Naive thymus-derived CD4-positive, alpha-beta T cell (primary cell): Measurements from ENCODE around the gene FGF1. TPM values are rescaled to one million over a fixed set of nuclear protein-coding genes. Genes with fewer than 3 reads are reported as not detected.

Source experiments
- ATAC-seq: fragments of 150-1000 bp; cut with Tn5 transposase; 2 replicates; pipeline ENCODE4 v1.10.0; 2021; ENCODE audit warnings: mild to moderate bottlenecking, moderate library complexity
- CTCF ChIA-PET: fragments of 350-600 bp; sonication (Branson Sonifier 250); formaldehyde crosslinking; loops from one replicate; lab custom pipeline; 2021; ENCODE audit warnings: antibody characterized with exemption; lab: Charles Lee
- POLR2A ChIA-PET: fragments of 350-600 bp; sonication (Branson Sonifier 250); formaldehyde crosslinking; loops from one replicate; lab custom pipeline; 2021; ENCODE audit warnings: antibody characterized with exemption, inconsistent platforms; lab: Charles Lee
- DNase-seq, 9 donors: peaks; one replicate each; pipeline versions ENCODE4 v3.0.0 to v3.0.0-alpha.2; 2020 to 2022; ENCODE audit warnings: mixed read lengths in 1 of 9
- H3K27ac ChIP-seq: one replicate; pipeline ENCODE4 v1.7.0; 2013; ENCODE audit warnings: mild to moderate bottlenecking, low read depth, low read length, moderate library complexity
- H3K27me3 ChIP-seq, 2 donors: one replicate each; pipeline ENCODE4 v1.7.0; 2013; ENCODE audit warnings: low read length in 2 of 2, mild to moderate bottlenecking in 2 of 2, moderate library complexity in 2 of 2; ENCODE audit not compliant: control insufficient read depth in 2 of 2, insufficient read depth in 2 of 2
- H3K36me3 ChIP-seq, 3 experiments: 1 replicate in 2 of 3; 2 replicates in 1 of 3; pipeline ENCODE4 v1.7.0; 2013; ENCODE audit warnings: low read length in 3 of 3, mild to moderate bottlenecking in 3 of 3, moderate library complexity in 1 of 3; ENCODE audit not compliant: insufficient read depth in 3 of 3, control insufficient read depth in 2 of 3
- H3K4me1 ChIP-seq, 2 donors: one replicate each; pipeline ENCODE4 v1.7.0; 2013; ENCODE audit warnings: low read length in 2 of 2, mild to moderate bottlenecking in 2 of 2, moderate library complexity in 1 of 2; ENCODE audit not compliant: control insufficient read depth in 2 of 2, insufficient read depth in 2 of 2
- H3K4me3 ChIP-seq: 2 replicates; pipeline ENCODE4 v1.7.0; 2013; ENCODE audit warnings: mild to moderate bottlenecking, low read length
- H3K9me3 ChIP-seq, 3 experiments: 1 replicate in 2 of 3; 2 replicates in 1 of 3; pipeline ENCODE4 v1.7.0; 2013; ENCODE audit warnings: low read length in 3 of 3; ENCODE audit not compliant: control insufficient read depth in 2 of 3
- H3K27ac Mint-ChIP-seq, 9 donors: one replicate each; pipeline ENCODE4 v1.8.0; 2020 to 2022; ENCODE audit warnings: mixed read lengths in 9 of 9, mild to moderate bottlenecking in 8 of 9, moderate library complexity in 5 of 9, inconsistent platforms in 2 of 9
- H3K27me3 Mint-ChIP-seq, 5 donors: one replicate each; pipeline ENCODE4 v1.8.0; 2021 to 2022; ENCODE audit warnings: mixed read lengths in 5 of 5, mild to moderate bottlenecking in 1 of 5
- H3K36me3 Mint-ChIP-seq, 5 donors: one replicate each; pipeline ENCODE4 v1.8.0; 2020 to 2022; ENCODE audit warnings: mixed read lengths in 5 of 5, mild to moderate bottlenecking in 3 of 5, inconsistent platforms in 1 of 5
- H3K4me1 Mint-ChIP-seq, 7 donors: one replicate each; pipeline ENCODE4 v1.8.0; 2020 to 2022; ENCODE audit warnings: mixed read lengths in 7 of 7, mild to moderate bottlenecking in 3 of 7, inconsistent platforms in 1 of 7
- H3K4me3 Mint-ChIP-seq, 10 donors: one replicate each; pipeline ENCODE4 v1.8.0; 2020 to 2022; ENCODE audit warnings: mild to moderate bottlenecking in 10 of 10, mixed read lengths in 10 of 10, moderate library complexity in 6 of 10, inconsistent platforms in 2 of 10
- H3K9me3 Mint-ChIP-seq, 11 donors: one replicate each; pipeline ENCODE4 v1.8.0; 2020 to 2022; ENCODE audit warnings: mixed read lengths in 11 of 11, mild to moderate bottlenecking in 4 of 11, inconsistent platforms in 1 of 11, moderate library complexity in 1 of 11
- intact Hi-C, 2 donors: fragments of 100-400 bp; cut with micrococcal nuclease; formaldehyde crosslinking; loops; one replicate each; pipeline ENCODE4 v1.15.1; 2023
- polyA plus RNA-seq, 2 donors: library from polyadenylated mRNA; unstranded; fragments of 300-500 nt; fragmentation: Illumina TruSeq; gene quantifications; one replicate each; pipeline ENCODE4 v1.2.3, GENCODE V29; 2021
- total RNA-seq, 6 experiments: library from RNA in 5 of 6; stranded (reverse) in 5 of 6; gene quantifications; 1 replicate in 5 of 6; 2 replicates in 1 of 6; pipeline ENCODE4 v1.2.3 and lab custom pipeline; 2021 to 2026

FGF1 gene
- total and polyA plus RNA-seq, 7 experiments from 2014 or later = not detected

DNA sequence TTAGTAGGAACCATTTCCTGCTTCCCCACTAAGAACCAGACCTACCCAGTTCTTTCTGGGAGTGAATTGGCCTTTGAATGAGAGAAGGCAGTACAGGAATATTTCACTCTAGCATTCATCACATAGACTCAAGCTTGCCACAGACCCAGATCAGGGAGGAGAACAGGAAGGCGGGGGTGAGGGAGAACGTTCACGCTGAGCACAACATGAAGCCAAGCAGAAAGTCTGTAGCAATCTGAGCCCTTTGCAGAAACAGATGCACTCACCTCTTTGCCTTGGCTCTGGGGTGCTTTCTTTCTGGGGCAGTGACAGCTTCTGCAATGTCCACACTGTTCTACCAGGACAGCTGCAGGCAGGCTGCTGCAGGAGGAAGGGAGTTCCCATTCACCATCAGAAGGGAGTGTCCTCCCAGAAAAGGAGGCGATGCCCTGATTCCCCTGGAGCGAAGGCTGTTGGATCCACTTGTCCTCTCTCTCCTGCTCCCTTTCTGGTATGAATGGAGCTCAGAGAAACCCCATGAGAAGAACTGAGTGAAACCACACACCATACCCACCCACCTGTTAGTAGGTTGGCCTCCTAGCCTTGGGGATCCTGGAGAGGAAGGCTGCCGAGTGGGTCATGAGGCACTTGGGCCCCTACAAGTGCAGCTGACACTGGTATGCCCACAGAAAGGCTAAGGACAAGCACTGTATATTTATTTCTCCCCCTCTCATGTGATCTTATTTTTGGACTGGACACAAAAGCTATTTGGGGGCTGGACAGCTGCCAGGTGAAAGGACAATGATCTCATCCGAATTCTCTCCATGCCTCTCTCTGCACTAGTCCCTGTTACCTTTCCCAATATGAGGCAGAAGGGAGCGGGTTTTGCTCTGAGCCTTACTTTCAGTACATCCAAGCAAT, 11.7 kb upstream of the FGF1 start:
- ChIA-PET POLR2A (no interaction called here), CTCF (interaction anchor here (0.7 to 2.4 kb wide), 6 partner anchors 15 to 1623 kb away, joined by 3 to 6 read pairs (median 4); no protein-coding TSS in a partner anchor)
- H3K4me3 ChIP-seq = no peak overlapping the region
- Mint-ChIP-seq H3K27me3 (peaks cover 0 to 12% (median 0%) of the 10 kb centered on the region in 5 donors), H3K27ac (peak overlapping the region in 1 of 9 donors; percentile 66), H3K4me1 (peaks cover 0 to 10% (median 2%) of the 10 kb centered on the region in 7 donors), H3K4me3 (no peak overlapping the region), H3K36me3 (no peaks in the 10 kb centered on the region), H3K9me3 (no peaks in the 10 kb centered on the region)
- intact Hi-C loops = loop anchor here in 1 of 2 donors (5.0 kb wide), 1 partner anchor 705 kb away; no protein-coding TSS in a partner anchor
- no peaks in the 10 kb centered on the region for H3K27me3 ChIP-seq
- no peak for DNase-seq
- no peak for ATAC-seq
- H3K36me3 ChIP-seq = no peaks in the 10 kb centered on the region
- no peaks in the 10 kb centered on the region for H3K4me1 ChIP-seq
- H3K9me3 ChIP-seq = no peaks in the 10 kb centered on the region
- H3K27ac ChIP-seq = no peak overlapping the region

DNA sequence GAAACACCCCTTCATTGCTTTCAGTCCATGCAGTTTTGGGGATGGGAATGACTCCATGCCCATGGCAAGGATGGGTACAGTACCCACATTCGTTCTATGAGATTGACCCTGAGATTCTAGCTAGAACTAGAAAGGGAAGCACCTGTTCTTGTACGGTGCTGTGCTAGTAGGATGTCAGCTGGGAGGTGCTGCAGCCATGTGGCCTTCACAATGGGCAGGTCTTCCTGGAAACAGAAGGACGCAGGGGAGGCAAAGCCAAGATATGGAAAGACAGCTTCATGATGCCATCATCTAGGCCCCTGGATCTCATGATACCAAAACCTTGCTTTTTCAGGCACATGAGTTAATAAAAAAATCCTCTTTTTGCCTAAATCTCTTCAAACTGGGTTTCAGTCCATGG, 10.5 kb upstream of the FGF1 start:
- Mint-ChIP-seq H3K9me3 (no peaks in the 10 kb centered on the region), H3K4me3 (no peak overlapping the region), H3K4me1 (peaks cover 0 to 10% (median 2%) of the 10 kb centered on the region in 7 donors), H3K36me3 (no peaks in the 10 kb centered on the region), H3K27me3 (peaks cover 0 to 12% (median 0%) of the 10 kb centered on the region in 5 donors), H3K27ac (no peak overlapping the region)
- Histone ChIP-seq H3K9me3 (no peaks in the 10 kb centered on the region), H3K4me1 (no peaks in the 10 kb centered on the region), H3K27me3 (no peaks in the 10 kb centered on the region), H3K27ac (no peak overlapping the region), H3K36me3 (no peaks in the 10 kb centered on the region), H3K4me3 (no peak overlapping the region)
- POLR2A ChIA-PET = no interaction called here
- DNase-seq (no peak), ATAC-seq (no peak)
- intact Hi-C loops = loop anchor here in 1 of 2 donors (5.0 kb wide), 1 partner anchor 704 kb away; no protein-coding TSS in a partner anchor
- CTCF ChIA-PET = interaction anchor here (0.9 kb wide), 1 partner anchor 17 kb away, joined by 3 read pairs; no protein-coding TSS in a partner anchor

DNA sequence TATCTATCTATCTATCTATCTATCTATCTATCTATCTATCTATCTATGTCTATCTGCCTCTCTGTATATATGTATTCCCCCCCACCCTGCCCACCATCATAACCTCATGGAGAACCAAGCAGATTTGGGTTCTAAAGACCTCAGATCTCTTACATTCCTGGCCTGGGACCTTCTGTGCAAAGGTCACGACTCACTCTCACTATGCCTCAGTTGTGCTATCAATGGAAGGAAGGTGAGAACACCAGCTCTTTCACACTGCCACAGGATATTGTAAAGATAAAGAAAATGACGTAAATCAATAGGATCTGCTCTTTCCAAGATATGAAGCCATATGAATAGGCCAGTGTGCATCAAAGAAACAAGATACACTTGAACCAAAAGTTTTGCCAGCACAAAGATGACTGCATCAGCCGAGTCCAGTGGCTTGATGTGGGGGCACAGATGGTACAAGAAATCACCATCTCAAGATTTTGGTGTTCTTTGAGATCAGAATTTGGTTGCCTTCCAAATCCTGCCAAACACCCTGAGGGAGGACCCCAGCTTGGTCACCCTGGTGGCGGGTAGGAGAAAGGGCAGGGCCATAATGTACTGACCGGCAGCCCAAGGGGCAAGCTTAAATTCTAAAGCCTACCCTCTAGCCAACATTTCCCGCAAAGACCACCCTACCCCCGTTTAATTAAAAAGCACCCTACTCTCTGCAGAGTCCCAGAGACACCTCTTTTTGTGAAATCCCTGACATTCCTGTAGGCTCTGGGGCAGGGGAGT, 8.4 kb upstream of the FGF1 start:
- ChIA-PET CTCF (interaction anchor here (0.7 kb wide), 1 partner anchor 709 kb away, joined by 3 read pairs; no protein-coding TSS in a partner anchor), POLR2A (no interaction called here)
- no peaks in the 10 kb centered on the region for H3K4me1 ChIP-seq
- intact Hi-C loops = no loop called here
- no peaks in the 10 kb centered on the region for H3K27me3 ChIP-seq
- no peak overlapping the region for H3K27ac ChIP-seq
- Mint-ChIP-seq H3K27ac (no peak overlapping the region), H3K9me3 (no peaks in the 10 kb centered on the region), H3K4me3 (no peak overlapping the region), H3K4me1 (peaks cover 0 to 10% (median 2%) of the 10 kb centered on the region in 7 donors), H3K27me3 (peaks cover 0 to 22% (median 8%) of the 10 kb centered on the region in 5 donors), H3K36me3 (no peaks in the 10 kb centered on the region)
- no peak for ATAC-seq
- no peak for DNase-seq
- no peaks in the 10 kb centered on the region for H3K9me3 ChIP-seq
- no peaks in the 10 kb centered on the region for H3K36me3 ChIP-seq
- no peak overlapping the region for H3K4me3 ChIP-seq

DNA sequence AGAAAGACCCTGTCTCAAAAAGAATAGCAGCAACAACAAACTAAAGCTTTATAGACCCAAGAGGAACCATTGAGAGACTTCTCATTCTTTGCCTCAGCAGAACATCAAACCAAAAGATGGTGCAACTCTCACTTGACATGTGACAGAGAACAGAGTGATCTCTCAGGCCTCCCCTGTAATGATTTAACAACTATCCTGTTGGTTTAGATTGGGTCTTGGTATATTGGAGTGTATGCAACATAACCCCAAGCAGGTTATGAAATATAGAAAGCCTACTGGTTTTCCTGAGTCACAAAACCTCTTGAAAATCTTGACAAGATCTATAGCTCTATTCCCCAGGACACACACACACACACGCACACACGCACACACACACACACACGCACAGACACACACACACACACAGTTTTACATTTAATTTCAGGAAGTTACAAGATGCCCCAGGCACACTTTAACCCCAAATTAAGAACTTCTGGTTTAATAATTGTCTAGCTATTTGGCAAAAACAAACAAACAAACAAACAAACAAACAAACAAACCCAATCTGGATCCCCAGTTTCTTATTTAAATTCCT, 6.5 kb upstream of the FGF1 start:
- no peaks in the 10 kb centered on the region for H3K4me1 ChIP-seq
- POLR2A ChIA-PET = interaction anchor here (0.6 kb wide), 1 partner anchor 450 kb away, joined by 5 read pairs; no protein-coding TSS in a partner anchor

DNA sequence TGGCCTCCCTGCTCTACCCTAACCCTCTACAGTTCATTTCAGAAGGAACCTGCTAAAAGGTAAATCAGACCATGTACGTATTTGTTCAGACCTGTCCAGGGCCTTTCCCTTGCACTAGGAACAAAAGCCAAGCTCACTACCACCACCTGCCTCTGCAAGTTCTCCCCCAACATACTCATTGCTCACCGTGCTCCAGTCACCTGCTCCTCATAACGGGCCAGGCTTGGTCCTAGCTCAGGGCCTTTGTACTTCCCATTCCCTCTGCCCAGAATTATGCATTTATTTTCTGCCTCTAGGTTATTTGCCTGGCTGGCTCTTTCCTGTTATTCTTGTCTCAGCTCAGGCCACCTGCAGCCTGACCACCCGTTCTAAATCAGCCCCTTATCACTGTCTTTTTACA, 4.8 kb upstream of the FGF1 start:
- ChIA-PET CTCF (no interaction called here), POLR2A (no interaction called here)
- Mint-ChIP-seq H3K36me3 (no peaks in the 10 kb centered on the region), H3K9me3 (no peaks in the 10 kb centered on the region), H3K27me3 (peaks cover 0 to 15% (median 8%) of the 10 kb centered on the region in 5 donors), H3K4me1 (no peaks in the 10 kb centered on the region), H3K27ac (no peak overlapping the region), H3K4me3 (no peak overlapping the region)
- Histone ChIP-seq H3K4me3 (no peak overlapping the region), H3K4me1 (no peaks in the 10 kb centered on the region), H3K27ac (no peak overlapping the region), H3K27me3 (no peaks in the 10 kb centered on the region), H3K36me3 (no peaks in the 10 kb centered on the region), H3K9me3 (no peaks in the 10 kb centered on the region)
- intact Hi-C loops = no loop called here
- ATAC-seq = no peak
- DNase-seq = no peak

More for the DNA sequence above, 6.5 kb upstream of the FGF1 start:
- H3K27ac Mint-ChIP-seq = no peak overlapping the region
- DNase-seq (no peak), ATAC-seq (no peak)
- Histone ChIP-seq H3K36me3 (no peaks in the 10 kb centered on the region), H3K27ac (no peak overlapping the region), H3K27me3 (no peaks in the 10 kb centered on the region), H3K4me3 (no peak overlapping the region), H3K9me3 (no peaks in the 10 kb centered on the region)
- intact Hi-C loops = no loop called here
- H3K4me3 Mint-ChIP-seq = no peak overlapping the region
- H3K9me3 Mint-ChIP-seq = no peaks in the 10 kb centered on the region
- H3K4me1 Mint-ChIP-seq = peaks cover 0 to 6% (median 2%) of the 10 kb centered on the region in 7 donors
- no peaks in the 10 kb centered on the region for H3K36me3 Mint-ChIP-seq
- peaks cover 0 to 18% (median 5%) of the 10 kb centered on the region in 5 donors for H3K27me3 Mint-ChIP-seq
- CTCF ChIA-PET = interaction anchor here (1.2 kb wide), 1 partner anchor 20 kb away, joined by 3 read pairs; no protein-coding TSS in a partner anchor

DNA sequence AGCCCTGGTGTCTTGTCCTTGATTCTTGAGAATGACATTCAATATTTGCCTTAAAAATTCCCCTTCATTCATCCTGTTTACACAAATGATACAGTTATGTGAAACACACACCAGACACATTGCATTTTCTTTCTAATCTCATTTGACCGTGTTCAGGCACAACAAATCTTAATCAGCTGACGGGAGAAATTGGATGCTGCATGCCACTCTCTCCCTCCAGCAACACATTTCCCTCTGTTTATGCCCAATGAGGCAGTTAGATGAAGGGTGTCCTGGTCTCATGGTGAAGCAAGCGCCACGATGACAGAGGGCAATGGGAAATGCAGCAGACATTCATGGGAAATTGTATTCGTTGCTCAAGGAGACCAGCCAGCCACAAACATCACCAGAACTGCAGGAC, 3.2 kb upstream of the FGF1 start:
- Histone ChIP-seq H3K4me3 (no peak overlapping the region), H3K4me1 (no peaks in the 10 kb centered on the region), H3K36me3 (no peaks in the 10 kb centered on the region), H3K27me3 (no peaks in the 10 kb centered on the region), H3K27ac (no peak overlapping the region), H3K9me3 (no peaks in the 10 kb centered on the region)
- H3K4me3 Mint-ChIP-seq = no peak overlapping the region
- H3K36me3 Mint-ChIP-seq = no peaks in the 10 kb centered on the region
- H3K27ac Mint-ChIP-seq = no peak overlapping the region
- ChIA-PET POLR2A (no interaction called here), CTCF (no interaction called here)
- no peaks in the 10 kb centered on the region for H3K4me1 Mint-ChIP-seq
- H3K27me3 Mint-ChIP-seq = peaks cover 0 to 15% (median 8%) of the 10 kb centered on the region in 5 donors
- ATAC-seq = no peak
- DNase-seq = no peak
- intact Hi-C loops = no loop called here
- H3K9me3 Mint-ChIP-seq = no peaks in the 10 kb centered on the region
